Kidney (tissue), 14 donors: Measurements from ENCODE around the gene L1CAM. TPM values are rescaled to one million over a fixed set of nuclear protein-coding genes. Genes with fewer than 3 reads are reported as not detected.

ENCODE experiments used
- DNase-seq, 5 donors: peaks; one replicate each; pipeline ENCODE4 v3.0.0-alpha.2; 2013 to 2020
- FAIRE-seq: peaks from 2 replicates; lab custom pipeline; 2012; peaks lifted over from hg19 to GRCh38; lab: Jason Lieb, UNC
- H3K27ac ChIP-seq, 2 donors: one replicate each; pipeline ENCODE4 v1.7.0; 2013; ENCODE audit warnings: low read depth in 2 of 2, low read length in 2 of 2, inconsistent platforms in 1 of 2
- H3K27me3 ChIP-seq: one replicate; pipeline ENCODE4 v1.7.1; 2013; ENCODE audit warnings: low read length, inconsistent platforms; ENCODE audit not compliant: control insufficient read depth, insufficient read depth
- H3K36me3 ChIP-seq, 3 donors: one replicate each; pipeline versions ENCODE4 v1.7.0 to v1.7.1; 2013; ENCODE audit warnings: low read length in 3 of 3, control low read depth in 1 of 3, inconsistent platforms in 1 of 3; ENCODE audit not compliant: insufficient read depth in 3 of 3, control insufficient read depth in 2 of 3
- H3K4me1 ChIP-seq, 3 donors: one replicate each; pipeline versions ENCODE4 v1.7.0 to v1.7.1; 2013; ENCODE audit warnings: low read length in 3 of 3, inconsistent platforms in 1 of 3, low read depth in 1 of 3; ENCODE audit not compliant: control insufficient read depth in 2 of 3, insufficient read depth in 2 of 3
- H3K4me3 ChIP-seq, 3 donors: one replicate each; pipeline versions ENCODE4 v1.7.0 to v1.8.1; 2013; ENCODE audit warnings: low read length in 3 of 3, control low read depth in 1 of 3, inconsistent platforms in 1 of 3
- H3K9ac ChIP-seq, 3 donors: one replicate each; pipeline versions ENCODE4 v1.7.0 to v1.7.1; 2013; ENCODE audit warnings: low read length in 3 of 3, control low read depth in 1 of 3, inconsistent platforms in 1 of 3
- H3K9me3 ChIP-seq, 3 donors: one replicate each; pipeline versions ENCODE4 v1.7.0 to v1.7.1; 2013; ENCODE audit warnings: low read length in 3 of 3, control low read depth in 1 of 3, inconsistent platforms in 1 of 3; ENCODE audit not compliant: control insufficient read depth in 2 of 3, insufficient read depth in 1 of 3
- intact Hi-C: fragments of 100-400 bp; cut with DNase I; formaldehyde crosslinking; loops from one replicate; pipeline ENCODE4 v1.11.1; 2022
- polyA plus RNA-seq: library from polyadenylated mRNA; stranded (reverse); fragments of 350-450 nt; fragmentation: Illumina TruSeq; extraction: RNeasy Lipid Tissue Mini Kit (QIAGEN cat#74804); gene quantifications from one replicate; pipeline ENCODE4 v1.2.3, GENCODE V29; 2014; ENCODE audit warnings: low read depth, low replicate concordance; ENCODE audit not compliant: insufficient read depth
- total RNA-seq: library from RNA; stranded (reverse); fragmentation: NEBNext Ultra II Directional; extraction: Animal tissue kit (Norgen Biotek cat#: 25700); gene quantifications from one replicate; pipeline ENCODE4 v1.2.1, GENCODE V29; 2021
- TF ChIP-seq, protein P1 (sequence below): IDR thresholded peaks from 3 replicates; pipeline ENCODE4 v1.5.1; 2012; ENCODE audit warnings: mild to moderate bottlenecking, moderate library complexity, borderline replicate concordance; ENCODE audit not compliant: insufficient read depth; ENCODE audit errors: extremely low read depth
- donor health status: control.
- donor health status: control.
- donor health status: control.
- donor health status: control.
- donor health status: control.
- donor health status: DM: yes; HTN: yes; CAD: no.
- donor health status: Normal renal cell carcinoma (clear cell type).

L1CAM gene
- total and polyA plus RNA-seq, 2 donors from 2014 or later = 26.1 to 71.9 TPM

DNA sequence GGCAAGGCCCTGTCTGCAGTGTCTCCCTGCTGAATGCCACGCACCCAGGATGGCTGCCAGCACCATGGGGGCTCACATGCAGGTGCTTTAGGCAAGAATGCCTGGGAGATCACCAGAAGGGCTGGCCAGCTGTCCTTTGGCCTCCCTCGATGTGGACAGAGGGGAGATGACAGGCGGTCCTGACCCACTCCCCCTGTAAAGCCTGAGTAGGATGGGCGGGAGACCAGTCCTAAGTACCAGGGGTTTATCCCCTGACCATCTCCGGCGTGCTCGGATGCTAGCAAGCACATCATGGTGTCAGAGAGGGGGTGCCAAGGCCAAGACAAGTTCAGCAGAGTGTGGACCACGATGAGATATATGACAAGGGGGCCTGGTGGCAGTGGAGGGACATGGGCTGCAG, 60.9 kb downstream of the L1CAM start:
- Histone ChIP-seq H3K9me3 (no peaks in the 10 kb centered on the region), H3K9ac (no peak overlapping the region), H3K27me3 (no peaks in the 10 kb centered on the region), H3K27ac (no peak overlapping the region), H3K4me1 (no peaks in the 10 kb centered on the region), H3K36me3 (no peaks in the 10 kb centered on the region), H3K4me3 (no peak overlapping the region)
- intact Hi-C loops = no loop called here
- TF ChIP-seq, protein P1, sequence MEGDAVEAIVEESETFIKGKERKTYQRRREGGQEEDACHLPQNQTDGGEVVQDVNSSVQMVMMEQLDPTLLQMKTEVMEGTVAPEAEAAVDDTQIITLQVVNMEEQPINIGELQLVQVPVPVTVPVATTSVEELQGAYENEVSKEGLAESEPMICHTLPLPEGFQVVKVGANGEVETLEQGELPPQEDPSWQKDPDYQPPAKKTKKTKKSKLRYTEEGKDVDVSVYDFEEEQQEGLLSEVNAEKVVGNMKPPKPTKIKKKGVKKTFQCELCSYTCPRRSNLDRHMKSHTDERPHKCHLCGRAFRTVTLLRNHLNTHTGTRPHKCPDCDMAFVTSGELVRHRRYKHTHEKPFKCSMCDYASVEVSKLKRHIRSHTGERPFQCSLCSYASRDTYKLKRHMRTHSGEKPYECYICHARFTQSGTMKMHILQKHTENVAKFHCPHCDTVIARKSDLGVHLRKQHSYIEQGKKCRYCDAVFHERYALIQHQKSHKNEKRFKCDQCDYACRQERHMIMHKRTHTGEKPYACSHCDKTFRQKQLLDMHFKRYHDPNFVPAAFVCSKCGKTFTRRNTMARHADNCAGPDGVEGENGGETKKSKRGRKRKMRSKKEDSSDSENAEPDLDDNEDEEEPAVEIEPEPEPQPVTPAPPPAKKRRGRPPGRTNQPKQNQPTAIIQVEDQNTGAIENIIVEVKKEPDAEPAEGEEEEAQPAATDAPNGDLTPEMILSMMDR = no peak
- DNase-seq = no peak
- no peak for FAIRE-seq

DNA sequence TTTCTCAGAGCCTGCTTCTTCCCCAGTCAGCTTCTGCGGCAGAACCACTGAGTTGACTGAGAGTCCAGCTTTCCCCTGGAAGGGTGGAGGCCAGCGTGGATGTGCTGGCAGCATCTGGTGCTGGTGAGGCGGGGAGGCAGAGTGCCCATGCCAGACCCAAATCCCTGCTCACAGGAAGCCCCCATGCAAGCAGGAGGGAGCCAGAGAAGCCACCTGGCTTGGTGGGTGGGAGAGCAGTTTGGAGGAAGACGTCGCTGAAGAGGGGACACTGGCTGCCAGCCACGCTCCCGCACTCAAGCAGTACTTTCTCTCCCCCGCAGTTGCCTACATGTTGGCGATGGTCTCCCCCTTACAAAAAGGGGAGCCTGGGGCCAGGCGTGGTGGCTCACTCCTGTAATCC, 61.6 kb downstream of the L1CAM start:
- intact Hi-C loops = no loop called here
- FAIRE-seq = no peak
- no peaks in the 10 kb centered on the region for H3K27me3 ChIP-seq

DNA sequence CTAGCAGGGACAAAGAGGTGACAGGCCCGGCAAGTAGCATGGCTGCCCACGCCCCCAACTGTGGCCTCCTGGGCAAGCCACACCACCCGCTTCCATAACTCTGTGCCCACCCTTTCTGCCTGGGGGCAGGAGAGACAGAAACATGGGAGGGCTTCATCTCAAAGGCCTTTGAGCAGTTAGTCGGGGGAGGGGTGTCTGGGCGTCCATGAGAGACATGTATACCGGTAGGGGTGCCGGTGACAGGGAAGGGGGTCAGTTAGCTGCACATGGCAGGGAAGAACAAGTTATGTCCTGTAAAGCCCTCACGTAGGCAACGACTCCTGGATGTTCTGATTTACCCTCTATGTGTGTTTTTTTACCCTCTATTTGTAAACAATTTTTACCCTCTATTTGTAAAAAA, 64.9 kb downstream of the L1CAM start:
- TF ChIP-seq, protein P1 = no peak
- H3K9ac ChIP-seq = no peak overlapping the region
- no peak for FAIRE-seq
- no peaks in the 10 kb centered on the region for H3K27me3 ChIP-seq
- no peaks in the 10 kb centered on the region for H3K9me3 ChIP-seq
- no peaks in the 10 kb centered on the region for H3K36me3 ChIP-seq
- DNase-seq = no peak
- no peak overlapping the region for H3K27ac ChIP-seq
- H3K4me3 ChIP-seq = no peak overlapping the region
- no peaks in the 10 kb centered on the region for H3K4me1 ChIP-seq
- intact Hi-C loops = no loop called here

More for the DNA sequence above, 61.6 kb downstream of the L1CAM start:
- TF ChIP-seq, protein P1 = no peak
- H3K9me3 ChIP-seq = no peaks in the 10 kb centered on the region
- no peak overlapping the region for H3K9ac ChIP-seq
- no peak overlapping the region for H3K4me3 ChIP-seq
- H3K27ac ChIP-seq = no peak overlapping the region
- no peaks in the 10 kb centered on the region for H3K4me1 ChIP-seq
- DNase-seq = no peak
- no peaks in the 10 kb centered on the region for H3K36me3 ChIP-seq

- H3K27me3 ChIP-seq = no peaks in the 10 kb centered on the region
- H3K9me3 ChIP-seq = no peaks in the 10 kb centered on the region
- H3K9ac ChIP-seq = no peak overlapping the region
- no peaks in the 10 kb centered on the region for H3K4me1 ChIP-seq
- DNase-seq (no peak), FAIRE-seq (no peak)
- H3K36me3 ChIP-seq = no peaks in the 10 kb centered on the region
- H3K27ac ChIP-seq = no peak overlapping the region
- H3K4me3 ChIP-seq = no peak overlapping the region
- intact Hi-C loops = no loop called here
- TF ChIP-seq, protein P1 = no peak
These were observed 65.4 kb downstream of the L1CAM start for GRCh38 chrX:153820601-153821000.
